SIG-M5 treated with dmso at 0.1 percent for 504 hours (cell line): ENCODE results near the gene CMC1.

Source experiments
- DNase-seq: peaks from one replicate; lab custom pipeline; 2025; ENCODE audit not compliant: unreplicated experiment; lab: John Stamatoyannopoulos, UW

Gene CMC1

DNA sequence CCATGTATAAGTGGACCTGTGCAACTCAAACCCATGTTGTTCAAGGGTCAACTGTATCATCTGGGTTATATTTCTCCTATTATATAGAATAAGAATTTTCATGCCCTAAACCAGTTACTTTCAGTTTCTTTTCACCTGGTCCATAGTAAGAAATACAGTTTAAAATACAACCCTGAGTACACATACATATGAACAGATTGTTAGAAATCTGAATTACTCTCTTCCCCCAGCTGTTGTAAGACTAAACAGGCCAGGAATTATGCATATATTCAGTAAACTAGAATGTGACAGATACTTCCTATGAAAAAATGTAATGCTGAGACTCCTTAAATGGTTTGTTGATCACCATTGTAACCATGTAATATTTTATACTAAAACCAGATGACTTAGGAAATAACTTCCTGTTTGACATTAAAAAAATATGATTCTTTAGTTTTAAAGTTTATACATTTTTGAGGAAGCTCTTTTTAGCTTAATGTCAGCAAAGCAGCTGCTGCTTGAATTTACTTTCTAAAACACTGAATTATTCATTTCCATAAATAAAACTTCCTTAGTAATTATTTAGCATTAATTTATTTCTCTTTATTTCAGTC, 54.6 kb downstream of the CMC1 start:
- DNase-seq = no peak

DNA sequence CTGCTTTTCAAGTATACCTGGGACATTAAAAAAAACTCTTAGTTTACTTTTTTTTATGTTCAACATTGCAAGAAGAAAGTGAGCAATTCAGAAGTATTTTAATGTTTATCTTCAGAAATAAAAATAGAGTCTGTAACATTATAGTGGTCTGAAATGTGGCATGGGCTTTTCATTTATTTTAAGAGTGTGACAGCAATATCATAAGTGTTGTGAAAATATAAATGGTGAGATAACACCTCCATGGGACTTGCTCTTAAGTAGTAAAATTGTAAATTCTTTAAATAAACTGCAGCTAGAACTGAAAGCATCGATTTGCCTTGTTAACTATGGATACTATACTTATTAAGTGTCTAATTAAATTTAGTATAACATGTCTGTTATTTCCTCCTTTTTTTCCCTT, 58.3 kb downstream of the CMC1 start:
- DNase-seq = no peak

DNA sequence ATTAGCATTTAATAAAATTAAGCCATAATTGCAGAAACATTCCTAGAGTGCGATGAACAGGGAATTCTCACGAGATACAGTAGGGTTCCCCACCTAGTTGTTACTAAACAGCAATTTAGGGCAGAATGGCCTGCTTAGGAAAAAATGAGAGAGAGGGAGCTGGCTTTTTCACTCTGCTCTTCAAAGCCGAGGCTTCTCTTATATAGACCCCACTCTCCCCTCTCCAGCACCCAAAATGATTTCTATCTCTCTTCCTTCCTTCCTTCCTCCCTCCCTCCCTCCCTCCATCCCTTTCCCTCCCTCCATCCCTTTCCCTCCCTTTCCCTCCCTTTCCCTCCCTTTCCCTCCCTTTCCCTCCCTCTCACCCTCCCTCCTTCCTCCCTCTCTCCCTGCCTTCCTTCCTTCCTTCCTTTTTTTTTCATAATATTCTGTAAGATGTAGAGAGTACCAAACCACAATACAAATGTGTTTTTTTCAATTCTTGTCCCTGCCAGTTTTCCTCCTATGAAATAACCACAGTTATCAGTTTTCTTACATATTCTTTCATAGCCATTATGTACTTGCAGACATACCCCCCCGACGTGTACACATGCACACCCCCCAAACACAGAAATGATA, 59.0 kb downstream of the CMC1 start:
- no peak for DNase-seq

DNA sequence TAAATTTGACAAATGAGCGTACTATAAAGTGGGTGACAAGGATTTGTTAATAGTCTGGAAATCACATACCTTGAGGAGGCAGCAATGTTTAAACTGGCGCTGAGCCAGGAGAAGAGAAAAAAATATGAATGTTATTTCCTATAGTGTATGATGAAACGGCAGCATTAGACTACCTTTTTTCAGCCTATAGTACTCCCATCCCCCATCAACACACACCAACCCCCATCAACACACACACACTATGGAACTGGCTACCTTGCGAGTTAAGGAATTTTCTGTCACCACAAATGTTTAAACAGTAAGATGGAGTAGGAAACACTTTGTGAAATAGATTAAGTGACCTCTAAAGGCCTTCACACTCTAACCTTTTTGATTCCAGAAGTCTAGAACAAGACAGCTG, 60.3 kb downstream of the CMC1 start:
- DNase-seq = no peak

DNA sequence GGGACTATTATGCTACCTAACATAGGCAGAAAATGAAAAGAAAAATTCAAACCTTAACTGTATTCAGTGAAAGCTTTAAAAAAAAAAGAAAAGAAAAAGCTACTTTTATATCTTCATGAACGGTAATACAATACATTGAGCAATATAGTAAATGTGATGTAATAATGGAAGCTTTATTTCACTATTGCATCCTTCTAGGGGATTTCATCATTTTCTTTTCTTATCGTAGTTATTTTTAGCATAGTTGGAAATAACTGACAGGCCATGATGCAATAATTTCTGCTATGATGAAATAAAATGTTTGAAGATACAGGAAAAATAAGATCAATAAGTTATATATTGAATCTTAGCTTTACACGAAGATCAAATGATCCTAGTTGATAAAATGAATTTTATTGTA, 66.8 kb downstream of the CMC1 start:
- DNase-seq = peak; percentile 80

DNA sequence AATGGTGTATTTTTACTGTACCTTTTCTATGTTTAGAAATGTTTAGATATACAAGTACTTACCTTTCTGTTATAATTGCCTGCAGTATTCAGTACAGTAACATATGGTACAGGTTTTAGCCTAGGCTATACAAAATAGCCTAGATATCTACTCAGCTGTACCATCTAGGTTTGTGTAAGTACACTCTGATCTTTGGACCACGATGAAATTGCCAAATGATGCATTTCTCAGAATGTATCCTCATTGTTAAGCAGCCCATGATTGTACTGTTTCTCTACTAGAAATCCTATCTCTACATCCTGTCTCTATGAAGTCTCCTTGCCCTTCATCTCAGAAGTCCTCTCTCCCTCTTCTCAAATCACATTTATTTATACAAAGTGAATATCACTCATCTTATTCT, 74.3 kb downstream of the CMC1 start:
- DNase-seq = no peak

DNA sequence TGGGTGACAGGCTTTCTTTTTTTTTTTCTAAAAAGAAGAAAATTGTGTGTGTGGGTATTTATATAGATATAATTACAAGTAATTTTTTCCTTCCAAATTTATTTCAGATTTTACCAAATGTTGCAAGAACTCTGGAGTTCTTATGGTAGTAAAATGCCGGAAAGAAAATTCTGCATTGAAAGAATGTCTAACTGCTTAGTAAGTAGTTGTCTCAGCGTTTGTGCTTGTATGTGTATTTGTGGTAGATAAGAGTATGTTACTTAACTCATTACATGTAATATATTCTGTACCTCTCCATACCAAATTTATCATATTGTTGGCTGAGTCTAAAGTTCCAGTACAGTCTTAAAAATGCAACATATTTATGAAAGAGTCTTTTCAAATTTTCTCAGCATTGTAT, 74.8 kb downstream of the CMC1 start:
- no peak for DNase-seq

DNA sequence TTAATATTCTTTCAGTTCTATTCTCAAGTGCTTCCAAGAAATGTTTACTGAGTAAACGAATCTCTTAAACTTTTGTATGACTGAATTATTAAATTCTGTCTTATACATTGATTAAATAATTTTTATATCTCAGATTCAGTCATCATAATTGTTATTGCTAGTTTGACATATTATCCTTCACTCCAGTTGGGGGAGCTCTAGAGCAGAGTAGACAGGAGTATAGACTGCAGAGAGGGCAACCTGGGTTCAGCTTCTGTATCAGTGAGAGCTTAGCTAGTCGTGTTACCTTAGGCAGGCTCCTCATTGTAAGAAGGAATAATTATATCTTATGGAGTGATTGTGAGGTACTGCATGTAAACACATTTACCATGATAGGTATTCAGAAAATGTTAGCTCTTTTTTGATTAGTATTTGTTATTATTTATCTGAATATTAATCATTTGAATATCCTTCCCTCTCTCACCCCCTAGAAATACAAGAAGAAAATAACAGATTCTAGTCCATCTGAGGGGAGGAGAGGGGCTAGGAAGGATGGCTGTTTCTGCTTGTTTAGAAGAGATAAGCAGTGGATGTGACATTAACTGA, 76.1 kb downstream of the CMC1 start:
- DNase-seq = peak; percentile 67

DNA sequence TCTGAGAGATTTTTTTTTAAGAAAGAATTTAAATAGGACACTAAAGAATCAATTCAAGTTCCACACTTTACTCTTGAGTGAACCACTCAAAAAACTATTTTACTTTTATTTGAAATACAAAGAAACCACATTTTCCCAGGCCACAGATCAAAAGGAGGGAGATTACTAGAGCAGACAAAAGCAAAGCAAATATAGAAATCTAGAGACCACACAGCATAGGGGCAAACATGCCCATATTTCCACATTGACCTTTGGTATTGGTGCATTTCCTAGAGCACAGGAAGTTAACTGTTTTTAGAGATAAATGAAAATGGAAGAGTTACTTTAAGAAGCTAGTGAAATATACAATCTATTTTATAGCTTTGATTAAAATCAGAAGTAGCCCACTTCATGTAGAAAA, 79.6 kb downstream of the CMC1 start:
- DNase-seq = no peak

DNA sequence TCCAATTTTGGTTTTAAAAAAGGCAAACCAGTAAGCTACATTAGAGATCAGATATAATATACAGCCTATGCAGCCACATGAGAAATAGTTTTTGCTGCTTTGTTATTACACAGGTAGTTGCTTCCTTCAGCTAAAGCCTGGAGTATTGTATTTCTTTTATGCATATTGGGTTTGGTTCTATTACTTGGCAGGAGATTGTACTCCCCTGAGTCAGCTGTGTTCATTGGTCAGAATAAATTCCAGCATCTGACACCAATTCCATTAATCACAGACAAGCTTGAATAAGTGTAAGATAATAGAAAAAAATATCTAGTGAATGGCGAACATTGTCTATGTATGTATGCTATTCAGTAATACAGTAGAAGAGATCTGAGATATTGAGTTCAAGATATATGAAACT, 81.0 kb downstream of the CMC1 start:
- no peak for DNase-seq

DNA sequence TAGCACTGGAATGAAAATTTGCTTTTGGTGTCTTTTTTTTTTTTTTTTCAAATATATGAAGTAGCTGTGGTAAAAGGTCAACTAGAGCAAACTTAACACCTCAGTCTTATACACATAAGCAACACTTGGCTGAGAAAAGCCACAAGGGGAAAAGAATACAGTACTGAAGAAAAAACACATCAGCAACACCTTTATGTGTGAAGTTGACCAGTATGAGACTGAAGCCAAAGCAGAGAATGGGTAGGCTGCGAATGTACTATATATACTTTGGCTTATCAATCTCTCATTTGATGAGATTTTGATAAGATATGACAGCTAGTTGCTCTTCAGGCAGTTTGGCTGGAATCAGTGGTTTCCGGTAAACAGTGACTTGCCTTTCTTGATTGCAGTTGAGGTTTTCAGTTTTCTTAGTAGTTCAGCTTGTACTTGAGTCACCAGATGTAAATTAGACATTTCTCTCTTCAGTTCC, 85.1 kb downstream of the CMC1 start:
- no peak for DNase-seq

DNA sequence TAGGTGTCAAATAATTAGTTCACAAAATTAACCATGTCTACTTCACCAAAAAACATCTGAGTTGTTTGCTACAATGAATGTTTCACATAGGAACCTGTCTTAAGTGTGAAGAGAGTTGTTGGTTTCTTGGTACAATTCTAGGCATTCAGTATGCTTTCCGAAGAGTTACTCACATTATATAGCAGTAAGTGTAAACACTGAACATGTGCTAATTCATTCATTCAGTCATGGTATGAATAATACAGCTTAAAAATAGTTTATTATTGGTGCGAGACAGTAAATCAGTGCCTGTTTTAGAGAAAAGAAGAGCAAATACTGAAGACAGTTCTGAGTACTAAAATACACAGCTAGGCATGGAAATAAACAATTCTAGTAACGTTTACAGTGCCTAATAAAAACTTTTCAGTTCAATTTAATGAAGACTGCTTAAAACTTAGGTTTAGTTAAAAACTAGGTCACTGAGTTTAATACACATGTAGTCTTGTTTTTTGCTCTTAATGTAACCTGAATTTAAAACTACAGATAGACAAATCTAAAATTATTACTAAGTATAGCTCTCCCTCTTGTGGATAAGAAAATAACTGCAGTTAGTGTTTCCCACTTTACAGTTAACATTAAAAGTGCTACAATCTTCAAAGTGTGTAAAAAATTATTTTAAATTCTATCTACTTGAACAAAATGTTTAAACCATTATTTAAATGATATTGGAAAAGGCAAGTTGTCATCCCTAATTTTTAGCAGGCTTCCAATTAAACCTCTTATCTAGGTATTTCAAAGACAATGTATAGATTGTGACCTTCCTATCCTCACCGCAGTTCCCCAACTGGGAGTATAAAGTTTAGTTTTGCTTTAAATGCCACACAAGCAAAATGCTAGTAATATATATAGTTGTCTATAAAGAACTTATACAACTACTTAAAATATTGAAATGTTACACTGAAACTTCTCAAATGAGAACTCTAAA, 87.1 kb downstream of the CMC1 start:
- peak; percentile 51 for DNase-seq

DNA sequence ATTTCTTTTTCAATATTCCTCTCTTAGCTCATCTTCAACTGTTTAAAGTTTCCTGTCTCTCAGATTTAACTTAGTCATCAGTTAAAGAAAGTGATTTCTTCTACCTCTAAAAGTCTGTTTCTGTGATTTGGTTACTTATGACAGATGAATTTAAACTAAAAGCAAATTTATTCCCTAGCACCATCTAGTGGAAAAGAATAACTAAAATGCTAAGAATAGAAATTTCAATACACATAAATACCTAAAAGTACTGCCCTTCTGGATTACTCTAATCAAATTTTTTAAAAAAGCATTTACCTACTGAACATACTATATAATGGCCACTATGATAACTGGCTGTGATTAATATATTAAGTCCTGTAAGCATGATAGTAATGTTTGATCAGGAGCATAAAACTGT, 93.1 kb downstream of the CMC1 start:
- no peak for DNase-seq

DNA sequence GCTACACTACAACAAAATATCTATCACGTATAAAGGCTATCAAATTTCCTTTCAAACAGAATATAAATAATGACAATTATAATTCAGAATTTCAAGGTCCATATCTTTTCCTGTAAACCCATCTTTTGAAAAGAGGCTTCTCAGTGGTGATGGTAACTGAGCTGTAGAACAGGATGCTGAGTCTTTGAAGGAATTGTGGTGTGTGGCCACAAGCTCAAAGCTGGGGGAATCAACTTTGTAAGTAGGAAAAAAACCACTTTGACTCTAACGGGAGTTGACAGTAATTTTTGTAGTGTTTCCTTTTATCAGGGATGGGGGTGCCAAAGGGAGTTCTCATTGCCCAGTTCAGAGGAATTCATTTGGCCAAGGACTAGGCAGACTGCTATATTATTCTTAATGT, 93.8 kb downstream of the CMC1 start:
- no peak for DNase-seq

DNA sequence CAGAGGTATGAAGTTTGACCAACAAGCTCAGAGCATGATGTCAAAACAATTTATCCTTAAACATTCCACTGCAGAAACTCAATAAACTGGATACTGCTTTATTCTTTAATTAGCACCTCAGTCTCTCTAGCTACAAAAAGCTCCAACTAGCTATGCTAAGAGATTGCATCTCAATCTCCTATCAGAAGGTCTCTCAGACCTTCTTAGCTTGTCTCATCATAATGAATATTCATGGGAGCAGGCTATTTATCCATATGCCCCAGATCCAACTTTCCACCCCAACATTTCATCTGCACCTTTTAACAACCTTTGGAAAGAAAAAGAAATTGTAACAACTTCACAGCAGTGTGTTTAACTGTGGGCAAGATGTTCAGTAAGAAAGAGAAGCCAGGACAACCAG, 95.8 kb downstream of the CMC1 start:
- no peak for DNase-seq

DNA sequence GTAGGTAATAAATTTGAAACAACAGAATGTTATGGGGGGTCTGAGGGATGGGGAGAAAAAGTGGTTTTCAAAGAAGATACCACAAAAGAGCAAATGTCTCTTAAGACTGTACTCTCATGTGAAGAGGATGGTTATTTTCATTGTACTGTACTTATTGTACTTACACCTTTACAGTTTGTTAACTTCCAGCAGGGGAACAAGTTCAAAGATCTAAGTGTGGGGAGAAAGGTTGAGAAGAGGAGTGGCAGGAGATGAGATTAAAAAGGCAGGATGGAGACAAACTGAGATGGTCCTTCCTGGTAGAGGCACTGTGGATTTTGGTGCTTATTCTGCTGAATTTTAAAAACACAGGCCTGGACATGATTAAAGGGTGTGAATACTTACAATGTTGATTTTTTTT, 101.7 kb downstream of the CMC1 start:
- no peak for DNase-seq

DNA sequence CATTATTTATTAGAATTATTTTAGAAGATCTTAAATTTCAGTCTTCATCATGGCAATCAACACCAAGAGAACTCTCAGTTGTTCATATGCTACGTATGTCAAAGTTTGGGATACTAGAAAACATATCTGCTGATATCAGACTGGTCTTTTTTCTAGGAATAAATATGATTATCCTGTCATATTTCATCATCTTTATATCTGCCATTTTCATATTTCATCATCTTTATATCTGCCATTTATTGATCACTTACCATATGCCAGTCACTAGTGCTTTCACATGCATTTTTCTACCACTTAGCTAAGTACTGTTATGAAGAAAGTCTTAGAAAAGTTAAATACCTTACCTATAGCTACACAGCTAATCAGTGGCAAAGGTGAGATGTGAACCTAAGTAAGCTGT, 104.3 kb downstream of the CMC1 start:
- no peak for DNase-seq

DNA sequence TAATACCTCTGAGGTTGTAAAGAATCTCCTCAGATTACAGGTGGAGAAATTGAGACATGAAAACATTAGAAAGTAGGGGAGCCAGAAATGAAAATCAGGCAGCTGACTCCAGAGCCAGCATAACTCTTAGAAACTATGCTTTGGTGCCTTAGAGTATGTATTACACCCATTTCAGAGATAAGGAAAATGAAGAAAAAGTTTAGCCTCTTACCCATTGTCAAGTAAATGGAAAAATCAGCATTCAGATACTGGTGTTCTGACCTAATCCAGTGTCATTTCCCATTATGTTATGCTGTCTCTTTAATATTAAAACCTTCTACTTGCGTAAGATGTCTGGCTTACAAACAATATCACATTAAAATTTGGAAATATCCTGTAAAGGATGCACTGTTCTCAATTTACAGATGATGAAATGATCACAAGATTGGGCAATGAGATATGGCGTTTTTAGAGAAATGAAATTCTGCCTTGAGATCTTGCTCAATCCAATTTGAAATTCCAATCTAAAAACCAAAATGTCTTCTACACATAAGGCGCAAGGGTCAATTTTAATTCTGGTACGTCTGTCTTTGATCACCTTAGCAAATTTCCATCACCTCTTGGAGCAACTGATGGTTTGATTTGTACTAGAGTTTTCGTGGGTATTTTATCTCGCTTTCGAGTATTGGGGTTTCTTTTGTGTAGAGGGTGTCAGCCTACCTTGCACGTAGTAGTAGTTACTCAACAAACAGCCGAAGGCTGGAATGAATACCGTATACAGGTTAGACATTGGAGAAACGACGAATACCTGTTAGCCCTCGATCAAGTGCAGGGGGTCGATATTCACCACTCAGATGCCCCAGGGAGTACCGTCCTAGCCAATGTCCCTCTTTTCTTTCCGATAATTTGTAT, 106.2 kb downstream of the CMC1 start:
- DNase-seq = peak; percentile 96

DNA sequence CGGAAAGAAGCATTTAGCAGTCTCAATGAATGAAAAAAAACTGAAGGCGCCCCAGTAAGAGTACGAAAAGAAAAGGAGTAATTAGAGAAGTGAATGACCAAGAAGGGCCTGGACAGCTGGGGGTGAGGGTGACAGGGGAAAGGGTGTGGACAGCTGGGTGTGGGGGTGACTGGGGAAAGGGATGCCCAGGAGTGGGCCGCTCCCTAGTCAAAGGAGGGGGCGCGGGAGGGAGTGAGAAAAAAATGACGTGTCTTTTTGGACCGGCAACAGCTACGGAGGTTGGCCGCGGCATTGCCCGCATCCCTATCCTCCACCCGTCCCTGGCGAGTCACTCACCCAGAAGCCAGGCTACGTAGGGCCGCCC, 106.8 kb downstream of the CMC1 start:
- peak; percentile 93 for DNase-seq

DNA sequence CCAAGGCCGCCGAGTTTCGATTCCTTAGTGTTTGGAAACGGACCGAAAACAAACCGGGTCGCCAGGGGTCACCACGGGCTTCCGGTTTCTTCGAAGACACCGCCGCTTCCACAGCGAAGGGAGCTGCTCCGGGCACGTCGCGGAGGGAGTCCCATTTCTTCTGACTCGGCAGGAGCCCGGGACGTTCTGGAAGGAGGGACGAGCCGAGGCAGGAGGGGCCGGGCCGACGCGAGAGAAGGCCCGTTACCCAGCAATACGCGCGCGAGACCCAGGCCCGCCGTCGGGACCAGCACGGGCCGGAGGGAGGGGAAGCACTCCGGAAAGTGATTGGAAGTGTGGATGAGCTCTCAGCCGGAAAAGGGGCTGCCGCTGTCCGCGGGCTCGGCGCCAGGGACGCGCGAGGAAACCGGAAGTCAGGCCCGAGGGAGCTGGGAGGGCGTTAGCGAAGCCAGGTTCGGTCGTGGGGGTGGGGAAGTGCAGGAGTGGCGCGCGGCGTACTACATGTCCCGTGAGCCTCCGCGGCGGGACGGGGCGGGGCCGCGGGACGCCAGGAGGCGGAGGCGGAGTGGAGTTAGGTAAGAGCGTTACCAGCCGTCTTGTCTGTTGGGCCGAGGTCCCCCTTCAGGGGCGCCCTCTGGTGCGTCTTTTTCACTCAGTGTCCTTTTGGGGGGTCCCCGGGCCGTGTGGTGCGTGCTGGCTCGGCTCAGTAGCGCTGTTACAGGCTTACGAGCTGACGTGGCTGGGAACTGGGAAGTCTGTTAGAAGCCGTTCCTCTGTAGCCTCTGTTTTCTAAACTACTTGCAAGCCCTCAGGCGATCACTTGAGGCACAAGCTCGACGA, 107.4 kb downstream of the CMC1 start, which contains the start of the genes AZI2 and ZCWPW2:
TSS of gene AZI2 (minus strand) at position 196 of the 840 bp plus-strand sequence. CDS start 8,207 bp downstream, outside the sequence.
TSS of gene ZCWPW2 (plus strand) at position 93 of the 840 bp plus-strand sequence. CDS start 64,348 bp downstream, outside the sequence.
- peak; percentile 96 for DNase-seq
